HCT116 (cell line): Measurements from ENCODE around the gene FKBP5. TPM values are rescaled to one million over a fixed set of nuclear protein-coding genes. Genes with fewer than 3 reads are reported as not detected.

ENCODE experiments used
- ATAC-seq: fragments of 200-7000 bp; cut with Tn5 transposase; 2 replicates; pipeline ENCODE4 v1.9.1; 2020; ENCODE audit warnings: mild to moderate bottlenecking, moderate library complexity
- BruUV-seq: library from RNA; stranded (reverse); fragments of 400-500 nt; replicated peaks from 2 replicates; lab custom pipeline; 2021; lab: Mats Ljungman, UMichigan
- CTCF ChIA-PET: fragments of 300-600 bp; sonication (Branson Sonifier 250); formaldehyde crosslinking; loops from one replicate; lab custom pipeline; 2021; ENCODE audit warnings: antibody characterized with exemption; lab: Charles Lee
- POLR2A ChIA-PET: fragments of 300-600, 350-600 bp; sonication (Branson Sonifier 250); formaldehyde crosslinking; loops from one replicate; lab custom pipeline; 2021; ENCODE audit warnings: antibody characterized with exemption; lab: Charles Lee
- RAD21 ChIA-PET, 2 experiments: fragments of 300-600 bp; sonication (Branson Sonifier 250); formaldehyde crosslinking; loops; one replicate each; lab custom pipeline; 2023; ENCODE audit warnings: low total read pairs in 2 of 2; ENCODE audit not compliant: uncharacterized antibody in 2 of 2, unreplicated experiment in 2 of 2, low non-redundant PET in 1 of 2; lab: Charles Lee
- DNase-seq: peaks from one replicate; pipeline ENCODE4 v3.0.0-alpha.2; 2010; ENCODE audit warnings: low read depth, low spot score
- H2AFZ ChIP-seq: fragments of 200-600 bp; shearing (Covaris generic), sonication (generic); 2 replicates; pipeline ENCODE4 v1.6.1; 2017; ENCODE audit warnings: low read depth, mixed run types, mixed read lengths, antibody characterized with exemption, low read length; ENCODE audit not compliant: poor library complexity, severe bottlenecking
- H3K27ac ChIP-seq: 2 replicates; pipeline ENCODE4 v1.5.1; 2012; ENCODE audit warnings: low read depth, low read length
- H3K27me3 ChIP-seq: fragments of 200-600 bp; sonication (generic); 2 replicates; pipeline ENCODE4 v1.6.1; 2016; ENCODE audit warnings: mixed run types, low read length, mixed read lengths; ENCODE audit not compliant: insufficient read depth
- H3K36me3 ChIP-seq, 2 experiments: fragments of 200-500 bp in 1 of 2; fragments of 200-600 bp in 1 of 2; sonication (Bioruptor generic) in 1 of 2; sonication (generic) in 1 of 2; 2 replicates each; pipeline versions ENCODE4 v1.5.1 to v1.6.1; 2014 to 2016; ENCODE audit warnings: low read length in 2 of 2, inconsistent platforms in 1 of 2, mixed read lengths in 1 of 2, mixed run types in 1 of 2; ENCODE audit not compliant: insufficient read depth in 2 of 2, control insufficient read depth in 1 of 2
- H3K4me1 ChIP-seq, 2 experiments: fragments of 200-600 bp in 1 of 2; sonication (generic) in 1 of 2; 2 replicates each; pipeline versions ENCODE4 v1.5.1 to v1.6.1; 2012 to 2017; ENCODE audit warnings: low read length in 2 of 2, inconsistent platforms in 1 of 2, mild to moderate bottlenecking in 1 of 2, mixed read lengths in 1 of 2, mixed run types in 1 of 2, moderate library complexity in 1 of 2; ENCODE audit not compliant: insufficient read depth in 2 of 2, control insufficient read depth in 1 of 2
- H3K4me2 ChIP-seq: fragments of 200-600 bp; sonication (generic); 2 replicates; pipeline ENCODE4 v1.6.1; 2017; ENCODE audit warnings: mixed run types, low read length, mixed read lengths
- H3K4me3 ChIP-seq, 2 experiments: fragments of 200-600 bp in 1 of 2; sonication (generic) in 1 of 2; replicated peaks in 1 of 2; 2 replicates each; pipeline ENCODE4 v1.5.1; 2011 to 2016; ENCODE audit warnings: low read length in 2 of 2, control low read depth in 1 of 2, low read depth in 1 of 2, mild to moderate bottlenecking in 1 of 2, mixed read lengths in 1 of 2, mixed run types in 1 of 2
- H3K79me2 ChIP-seq: fragments of 200-600 bp; sonication (generic); 2 replicates; pipeline ENCODE4 v1.6.1; 2017; ENCODE audit warnings: mild to moderate bottlenecking, mixed run types, low read length, moderate library complexity, mixed read lengths; ENCODE audit not compliant: insufficient read depth
- H3K9ac ChIP-seq: fragments of 200-600 bp; sonication (generic); 2 replicates; pipeline ENCODE4 v1.6.1; 2016; ENCODE audit warnings: low read length, mixed read lengths
- H3K9me2 ChIP-seq: fragments of 200-600 bp; sonication (generic), shearing (Covaris generic); 2 replicates; pipeline ENCODE4 v1.6.1; 2017; ENCODE audit warnings: mixed run types, mild to moderate bottlenecking, moderate library complexity; ENCODE audit not compliant: insufficient read depth
- H3K9me3 ChIP-seq, 2 experiments: fragments of 200-500 bp in 1 of 2; fragments of 200-600 bp in 1 of 2; sonication (Bioruptor generic) in 1 of 2; sonication (generic) in 1 of 2; 2 replicates each; pipeline ENCODE4 v1.6.1; 2014 to 2017; ENCODE audit warnings: low read length in 2 of 2, mixed read lengths in 2 of 2, inconsistent platforms in 1 of 2, low read depth in 1 of 2, mild to moderate bottlenecking in 1 of 2, mixed run types in 1 of 2, moderate library complexity in 1 of 2; ENCODE audit not compliant: control insufficient read depth in 1 of 2, insufficient read depth in 1 of 2
- H4K20me1 ChIP-seq: fragments of 200-600 bp; sonication (generic), shearing (Covaris generic); 2 replicates; pipeline ENCODE4 v1.6.1; 2017; ENCODE audit warnings: mixed run types, mild to moderate bottlenecking, moderate library complexity; ENCODE audit not compliant: insufficient read depth
- CBX3 ChIP-seq: IDR thresholded peaks from 2 replicates; pipeline ENCODE4 v1.6.1; 2012; ENCODE audit warnings: low read depth
- CEBPB ChIP-seq: IDR thresholded peaks from 2 replicates; pipeline ENCODE4 v1.6.1; 2012; ENCODE audit warnings: low read depth
- CTCF ChIP-seq, 3 experiments: fragments of 200-600 bp in 1 of 3; sonication (generic) in 1 of 3; IDR thresholded peaks in 2 of 3; conservative IDR thresholded peaks in 1 of 3; 2 replicates each; pipeline ENCODE4 v1.5.1; 2012 to 2017; ENCODE audit warnings: low read depth in 2 of 3, low read length in 2 of 3, antibody characterized with exemption in 1 of 3, borderline replicate concordance in 1 of 3, control low read depth in 1 of 3, mild to moderate bottlenecking in 1 of 3, mixed read lengths in 1 of 3, mixed run types in 1 of 3, moderate library complexity in 1 of 3; ENCODE audit not compliant: insufficient read depth in 1 of 3
- EGR1 ChIP-seq: IDR thresholded peaks from 2 replicates; pipeline ENCODE4 v1.6.1; 2012; ENCODE audit warnings: low read depth
- EZH2 ChIP-seq: fragments of 200-600 bp; sonication (generic); IDR thresholded peaks from 2 replicates; pipeline ENCODE4 v1.6.1; 2017; ENCODE audit warnings: antibody characterized with exemption, mixed run types
- EZH2phosphoT487 ChIP-seq: fragments of 200-600 bp; IDR thresholded peaks from 2 replicates; pipeline ENCODE4 v1.6.1; 2018; ENCODE audit warnings: antibody characterized with exemption, borderline replicate concordance
- FOSL1 ChIP-seq: IDR thresholded peaks from 2 replicates; pipeline ENCODE4 v1.6.1; 2012; ENCODE audit warnings: low read depth
- JUND ChIP-seq: IDR thresholded peaks from 2 replicates; pipeline ENCODE4 v1.6.1; 2012
- POLR2A ChIP-seq: IDR thresholded peaks from 2 replicates; pipeline ENCODE4 v1.7.0; 2011; ENCODE audit warnings: borderline replicate concordance; ENCODE audit not compliant: insufficient read depth, insufficient read length; ENCODE audit errors: extremely low read depth
- RAD21 ChIP-seq: IDR thresholded peaks from 2 replicates; pipeline ENCODE4 v1.6.1; 2012; ENCODE audit warnings: low read depth, mild to moderate bottlenecking
- REST ChIP-seq: IDR thresholded peaks from 2 replicates; pipeline ENCODE4 v1.6.1; 2012; ENCODE audit warnings: low read depth
- SIN3A ChIP-seq: IDR thresholded peaks from 2 replicates; pipeline ENCODE4 v1.6.1; 2012; ENCODE audit warnings: low read depth
- SP1 ChIP-seq: IDR thresholded peaks from 2 replicates; pipeline ENCODE4 v1.6.1; 2012; ENCODE audit warnings: low read depth
- SRF ChIP-seq: IDR thresholded peaks from 2 replicates; pipeline ENCODE4 v1.6.1; 2012; ENCODE audit warnings: low read depth
- TCF7L2 ChIP-seq: IDR thresholded peaks from 2 replicates; pipeline ENCODE4 v1.7.0; 2011; ENCODE audit warnings: borderline replicate concordance, inconsistent platforms; ENCODE audit not compliant: insufficient read depth, insufficient read length; ENCODE audit errors: extremely low read depth
- YY1 ChIP-seq: IDR thresholded peaks from 2 replicates; pipeline ENCODE4 v1.6.1; 2011; ENCODE audit warnings: low read length, low read depth, moderate library complexity, mild to moderate bottlenecking; ENCODE audit not compliant: insufficient replicate concordance; ENCODE audit errors: extremely low read depth
- ZBTB33 ChIP-seq: IDR thresholded peaks from 2 replicates; pipeline ENCODE4 v1.6.1; 2011; ENCODE audit warnings: mild to moderate bottlenecking, low read length, moderate library complexity; ENCODE audit not compliant: insufficient replicate concordance; ENCODE audit errors: extremely low read depth
- ZFX ChIP-seq: fragments of 450-650 bp; IDR thresholded peaks from 2 replicates; pipeline ENCODE4 v1.6.1; 2017
- ZNF274 ChIP-seq: fragments of 200-500 bp; sonication (Bioruptor generic); IDR thresholded peaks from 2 replicates; pipeline ENCODE4 v1.6.1; 2014; ENCODE audit warnings: mild to moderate bottlenecking, low read depth, low read length, inconsistent platforms
- intact Hi-C: fragments of 100-400 bp; cut with micrococcal nuclease; formaldehyde crosslinking; loops from 2 replicates; pipeline ENCODE4 v1.10.0; 2022
- total RNA-seq: library from RNA; stranded (reverse); gene quantifications from one replicate; pipeline ENCODE4 v1.2.1, GENCODE V29; 2021; ENCODE audit not compliant: unreplicated experiment

The FKBP5 gene
- total RNA-seq, 1 experiment from 2014 or later, result 50.3 TPM

GRCh38 chr6:35601331-35602132, 87.2 kb downstream of the FKBP5 start:
- POLR2A ChIA-PET, result interaction anchor here (2.0 kb wide), 1 partner anchor 10 kb away, joined by 6 read pairs; no protein-coding TSS in a partner anchor
- CTCF ChIA-PET, result interaction anchor here (1.2 to 1.9 kb wide), 2 partner anchors 11 to 135 kb away, joined by 3 to 7 read pairs; partner anchors contain the start of gene ARMC12
- TF ChIP-seq EZH2phosphoT487, result no peak
- TF ChIP-seq JUND, result peak; percentile 67
- TF ChIP-seq SP1, result peak; percentile 62
- TF ChIP-seq SIN3A, result peak; percentile 65
- TF ChIP-seq YY1, result no peak
- peak; percentile 92 for TF ChIP-seq CEBPB
- peak; percentile 91 for TF ChIP-seq TCF7L2
- no peak for TF ChIP-seq REST
- TF ChIP-seq EGR1, result no peak
- TF ChIP-seq EZH2, result no peak
- TF ChIP-seq SRF, result peak; percentile 59; the same call in 1 of the 2 replicates
- peak; percentile 67 for TF ChIP-seq FOSL1
- TF ChIP-seq ZFX, result no peak
- TF ChIP-seq POLR2A, result no peak
- no peak for TF ChIP-seq CTCF (IDR thresholded peaks at IDR 0.05 in 2 of 3, conservative IDR thresholded peaks at IDR 0.05 in 1 of 3; ENCODE audit: borderline replicate concordance in 1 of 3, insufficient read depth in 1 of 3, low read depth in 2 of 3, low read length in 2 of 3)
- no peak; the same call in 1 of the 2 replicates for TF ChIP-seq RAD21
- TF ChIP-seq ZNF274, result no peak
- TF ChIP-seq CBX3, result peak; percentile 88
- no peak for TF ChIP-seq ZBTB33

More at GRCh38 chr6:35601331-35602132, 87.2 kb downstream of the FKBP5 start:
- intact Hi-C loops, result no loop called here
- peaks cover 11% of the 10 kb centered on the region for H3K79me2 ChIP-seq
- RAD21 ChIA-PET, result interaction anchor here in 1 of 2 experiments (0.6 kb wide), 1 partner anchor 11 kb away, joined by 3 read pairs; no protein-coding TSS in a partner anchor
- peak overlapping the region; percentile 28 for H3K9ac ChIP-seq
- no peak overlapping the region for H2AFZ ChIP-seq
- peaks cover 5% of the 10 kb centered on the region; the same call in 1 of the 2 replicates for H4K20me1 ChIP-seq
- H3K4me3 ChIP-seq, result peak overlapping the region in 1 of 2 experiments; percentile 13; a peak in 2 of 4 replicates
- no TSS peak for BruUV-seq
- H3K36me3 ChIP-seq, result no peaks in the 10 kb centered on the region
- ATAC-seq (peak; percentile 67), DNase-seq (peak; percentile 72)
- no peaks in the 10 kb centered on the region for H3K9me2 ChIP-seq
- H3K27ac ChIP-seq, result peak overlapping the region; percentile 78
- peak overlapping the region; percentile 56 for H3K4me2 ChIP-seq
- H3K9me3 ChIP-seq, result no peaks in the 10 kb centered on the region
- H3K4me1 ChIP-seq, result peaks cover 88 to 91% of the 10 kb centered on the region in 2 experiments
- H3K27me3 ChIP-seq, result no peaks in the 10 kb centered on the region
